Kidney (tissue), 14 donors: ENCODE measurements around the gene ADARB1. TPM values are rescaled to one million over a fixed set of nuclear protein-coding genes. Genes with fewer than 3 reads are reported as not detected.

Source experiments
- DNase-seq, 5 donors: peaks; one replicate each; pipeline ENCODE4 v3.0.0-alpha.2; 2013 to 2020
- FAIRE-seq: peaks from 2 replicates; lab custom pipeline; 2012; peaks lifted over from hg19 to GRCh38; lab: Jason Lieb, UNC
- H3K27ac ChIP-seq, 2 donors: one replicate each; pipeline ENCODE4 v1.7.0; 2013; ENCODE audit warnings: low read depth in 2 of 2, low read length in 2 of 2, inconsistent platforms in 1 of 2
- H3K27me3 ChIP-seq: one replicate; pipeline ENCODE4 v1.7.1; 2013; ENCODE audit warnings: low read length, inconsistent platforms; ENCODE audit not compliant: control insufficient read depth, insufficient read depth
- H3K36me3 ChIP-seq, 3 donors: one replicate each; pipeline versions ENCODE4 v1.7.0 to v1.7.1; 2013; ENCODE audit warnings: low read length in 3 of 3, control low read depth in 1 of 3, inconsistent platforms in 1 of 3; ENCODE audit not compliant: insufficient read depth in 3 of 3, control insufficient read depth in 2 of 3
- H3K4me1 ChIP-seq, 3 donors: one replicate each; pipeline versions ENCODE4 v1.7.0 to v1.7.1; 2013; ENCODE audit warnings: low read length in 3 of 3, inconsistent platforms in 1 of 3, low read depth in 1 of 3; ENCODE audit not compliant: control insufficient read depth in 2 of 3, insufficient read depth in 2 of 3
- H3K4me3 ChIP-seq, 3 donors: one replicate each; pipeline versions ENCODE4 v1.7.0 to v1.8.1; 2013; ENCODE audit warnings: low read length in 3 of 3, control low read depth in 1 of 3, inconsistent platforms in 1 of 3
- H3K9ac ChIP-seq, 3 donors: one replicate each; pipeline versions ENCODE4 v1.7.0 to v1.7.1; 2013; ENCODE audit warnings: low read length in 3 of 3, control low read depth in 1 of 3, inconsistent platforms in 1 of 3
- H3K9me3 ChIP-seq, 3 donors: one replicate each; pipeline versions ENCODE4 v1.7.0 to v1.7.1; 2013; ENCODE audit warnings: low read length in 3 of 3, control low read depth in 1 of 3, inconsistent platforms in 1 of 3; ENCODE audit not compliant: control insufficient read depth in 2 of 3, insufficient read depth in 1 of 3
- CTCF ChIP-seq: IDR thresholded peaks from 3 replicates; pipeline ENCODE4 v1.5.1; 2012; ENCODE audit warnings: mild to moderate bottlenecking, moderate library complexity, borderline replicate concordance; ENCODE audit not compliant: insufficient read depth; ENCODE audit errors: extremely low read depth
- intact Hi-C: fragments of 100-400 bp; cut with DNase I; formaldehyde crosslinking; loops from one replicate; pipeline ENCODE4 v1.11.1; 2022
- polyA plus RNA-seq: library from polyadenylated mRNA; stranded (reverse); fragments of 350-450 nt; fragmentation: Illumina TruSeq; extraction: RNeasy Lipid Tissue Mini Kit (QIAGEN cat#74804); gene quantifications from one replicate; pipeline ENCODE4 v1.2.3, GENCODE V29; 2014; ENCODE audit warnings: low read depth, low replicate concordance; ENCODE audit not compliant: insufficient read depth
- total RNA-seq: library from RNA; stranded (reverse); fragmentation: NEBNext Ultra II Directional; extraction: Animal tissue kit (Norgen Biotek cat#: 25700); gene quantifications from one replicate; pipeline ENCODE4 v1.2.1, GENCODE V29; 2021
- donor health status: control.
- donor health status: control.
- donor health status: control.
- donor health status: control.
- donor health status: control.
- donor health status: DM: yes; HTN: yes; CAD: no.
- donor health status: Normal renal cell carcinoma (clear cell type).

Gene ADARB1
- total and polyA plus RNA-seq, 2 donors from 2014 or later = 6.7 to 34.9 TPM

- no peak for FAIRE-seq
- DNase-seq = no peak
- Histone ChIP-seq H3K4me1 (no peaks in the 10 kb centered on the region), H3K9ac (no peak overlapping the region), H3K36me3 (peaks cover 0 to 2% (median 0%) of the 10 kb centered on the region in 3 donors), H3K9me3 (peaks cover 0 to 3% (median 0%) of the 10 kb centered on the region in 3 donors), H3K4me3 (no peak overlapping the region), H3K27me3 (no peaks in the 10 kb centered on the region), H3K27ac (no peak overlapping the region)
- no peak for TF ChIP-seq CTCF
- intact Hi-C loops = no loop called here
Observed at GRCh38 chr21:45217010-45217409, 142.6 kb downstream of the ADARB1 start.

- Histone ChIP-seq H3K27ac (no peak overlapping the region), H3K9ac (no peak overlapping the region), H3K4me3 (no peak overlapping the region), H3K36me3 (no peaks in the 10 kb centered on the region), H3K4me1 (no peaks in the 10 kb centered on the region), H3K9me3 (peaks cover 0 to 3% (median 0%) of the 10 kb centered on the region in 3 donors), H3K27me3 (no peaks in the 10 kb centered on the region)
- intact Hi-C loops = no loop called here
- no peak for FAIRE-seq
- DNase-seq = no peak
- TF ChIP-seq CTCF = no peak
Observed at GRCh38 chr21:45219517-45219916, 145.1 kb downstream of the ADARB1 start.

- no peaks in the 10 kb centered on the region for H3K27me3 ChIP-seq
- no peak for TF ChIP-seq CTCF
- H3K36me3 ChIP-seq = no peaks in the 10 kb centered on the region
- H3K27ac ChIP-seq = no peak overlapping the region
- DNase-seq (no peak), FAIRE-seq (no peak)
- no peak overlapping the region for H3K9ac ChIP-seq
- H3K4me3 ChIP-seq = no peak overlapping the region
- H3K9me3 ChIP-seq = peaks cover 0 to 3% (median 0%) of the 10 kb centered on the region in 3 donors
- no peaks in the 10 kb centered on the region for H3K4me1 ChIP-seq
- intact Hi-C loops = no loop called here
Observed at GRCh38 chr21:45220071-45220481, 145.7 kb downstream of the ADARB1 start.
